Measurements from ENCODE around the gene UVRAG. TPM values are rescaled to one million over a fixed set of nuclear protein-coding genes. Genes with fewer than 3 reads are reported as not detected.

The UVRAG gene
- total and polyA plus RNA-seq, 2 of the 13 experiments (the other 11 are each of a cell fraction or from before 2014, with no cell fraction given): 9.7 to 17.3 TPM

GRCh38 chr11:76152741-76153570, 337.9 kb downstream of the UVRAG start:
- peak overlapping the region; percentile 42; the same call in 1 of the 2 replicates for H3K9ac ChIP-seq (ENCODE audit: insufficient read depth, low read depth, low read length)
- no peaks in the 10 kb centered on the region for H4K20me1 ChIP-seq (ENCODE audit: insufficient read depth, low read length)
- no peaks in the 10 kb centered on the region for H3K9me3 ChIP-seq (ENCODE audit: low read length)
- peak overlapping the region; percentile 34 for H3K27ac ChIP-seq (ENCODE audit: extremely low read length, insufficient read depth, low read length)
- ATAC-seq: peak; percentile 50
- no peak overlapping the region for H2AFZ ChIP-seq (ENCODE audit: low read length)
- H3K27me3 ChIP-seq (ENCODE audit: control insufficient read depth in 1 of 2, insufficient read depth in 2 of 2, low read length in 2 of 2): no peaks in the 10 kb centered on the region; a peak in 2 of 5 replicates
- ChIA-PET CTCF (ENCODE audit: low intra/inter-chr PET ratio, low total read pairs) (interaction anchor here (0.6 to 2.3 kb wide), 3 partner anchors 55 to 288 kb away, joined by 3 to 14 read pairs (median 4); no protein-coding TSS in a partner anchor), POLR2A (no interaction called here)
- H3K4me1 ChIP-seq (ENCODE audit: insufficient read depth, low read length): peaks cover 94% of the 10 kb centered on the region
- no TSS peak for BruUV-seq (replicated peaks)
- no peak for FAIRE-seq
- 5% methylated on average over 10 of the region's 13 CpGs for WGBS (ENCODE audit: low lambda C conversion rate)
- peak overlapping the region; percentile 85 for H3K4me2 ChIP-seq (ENCODE audit: low read depth, low read length)
- no peaks in the 10 kb centered on the region for H3K36me3 ChIP-seq (replicated peaks in 1 of 2; ENCODE audit: control insufficient read depth in 1 of 2, insufficient read depth in 2 of 2, low read length in 2 of 2)
- H3K79me2 ChIP-seq (ENCODE audit: insufficient read depth, low read length): no peaks in the 10 kb centered on the region
- peak overlapping the region; percentile 28 to 68 (median 46) for H3K4me3 ChIP-seq (replicated peaks in 1 of 3; ENCODE audit: insufficient read depth in 1 of 3, low read depth in 2 of 3, low read length in 3 of 3)
- intact Hi-C loops (cut with micrococcal nuclease; ENCODE audit: unreplicated experiment) (loop anchor here (1.0 kb wide), 1 partner anchor 256 kb away; no protein-coding TSS in a partner anchor), in situ Hi-C loops (cut with HindIII; ENCODE audit: extremely low pct_ligation_motif_present, low pct_unique_long_range_greater_than_20kb) (loop anchor here (5.0 kb wide), 1 partner anchor 251 kb away; no protein-coding TSS in a partner anchor)
- DNase-seq (ENCODE audit: low spot score): no peak
- TF ChIP-seq, protein P1, sequence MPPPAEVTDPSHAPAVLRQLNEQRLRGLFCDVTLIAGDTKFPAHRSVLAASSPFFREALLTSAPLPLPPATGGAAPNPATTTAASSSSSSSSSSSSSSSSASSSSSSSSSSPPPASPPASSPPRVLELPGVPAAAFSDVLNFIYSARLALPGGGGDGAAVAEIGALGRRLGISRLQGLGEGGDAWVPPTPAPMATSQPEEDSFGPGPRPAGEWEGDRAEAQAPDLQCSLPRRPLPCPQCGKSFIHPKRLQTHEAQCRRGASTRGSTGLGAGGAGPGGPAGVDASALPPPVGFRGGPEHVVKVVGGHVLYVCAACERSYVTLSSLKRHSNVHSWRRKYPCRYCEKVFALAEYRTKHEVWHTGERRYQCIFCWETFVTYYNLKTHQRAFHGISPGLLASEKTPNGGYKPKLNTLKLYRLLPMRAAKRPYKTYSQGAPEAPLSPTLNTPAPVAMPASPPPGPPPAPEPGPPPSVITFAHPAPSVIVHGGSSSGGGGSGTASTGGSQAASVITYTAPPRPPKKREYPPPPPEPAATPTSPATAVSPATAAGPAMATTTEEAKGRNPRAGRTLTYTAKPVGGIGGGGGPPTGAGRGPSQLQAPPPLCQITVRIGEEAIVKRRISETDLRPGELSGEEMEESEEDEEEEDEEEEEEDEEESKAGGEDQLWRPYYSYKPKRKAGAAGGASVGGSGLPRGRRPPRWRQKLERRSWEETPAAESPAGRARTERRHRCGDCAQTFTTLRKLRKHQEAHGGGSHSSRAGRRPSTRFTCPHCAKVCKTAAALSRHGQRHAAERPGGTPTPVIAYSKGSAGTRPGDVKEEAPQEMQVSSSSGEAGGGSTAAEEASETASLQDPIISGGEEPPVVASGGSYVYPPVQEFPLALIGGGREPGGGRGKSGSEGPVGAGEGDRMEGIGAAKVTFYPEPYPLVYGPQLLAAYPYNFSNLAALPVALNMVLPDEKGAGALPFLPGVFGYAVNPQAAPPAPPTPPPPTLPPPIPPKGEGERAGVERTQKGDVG (CRISPR knock-in tag; IDR thresholded peaks at IDR 0.05; ENCODE audit: borderline replicate concordance): 0 out of 2 replicates have a peak, but pooled peaks have one; percentile 2
- no peak for TF ChIP-seq ZNF570 (CRISPR knock-in tag; IDR thresholded peaks at IDR 0.05; ENCODE audit: borderline replicate concordance)
- TF ChIP-seq ZNF788 (CRISPR knock-in tag; IDR thresholded peaks at IDR 0.05; ENCODE audit: borderline replicate concordance): 0 out of 2 replicates have a peak, but pooled peaks have one; percentile 14
- TF ChIP-seq ZNF496 (CRISPR knock-in tag; IDR thresholded peaks at IDR 0.05; ENCODE audit: insufficient replicate concordance): no peak
- no peak for TF ChIP-seq ZNF44 (CRISPR knock-in tag; IDR thresholded peaks at IDR 0.05)
- TF ChIP-seq HNF4G (IDR thresholded peaks at IDR 0.05; ENCODE audit: borderline replicate concordance, low read depth, low read length): no peak
- TF ChIP-seq HNF4G (CRISPR knock-in tag; IDR thresholded peaks at IDR 0.05; ENCODE audit: borderline replicate concordance, low read depth): no peak
- TF ChIP-seq ZNF761 (CRISPR knock-in tag; conservative IDR thresholded peaks at IDR 0.05): peak; percentile 72; the same call in 1 of the 2 replicates
- peak; percentile 78; the same call in 1 of the 2 replicates for TF ChIP-seq TBX2 (CRISPR knock-in tag; IDR thresholded peaks at IDR 0.05; ENCODE audit: borderline replicate concordance)
- no peak for TF ChIP-seq ZNF770 (CRISPR knock-in tag; IDR thresholded peaks at IDR 0.05)
- no peak for TF ChIP-seq ATAD3A (CRISPR knock-in tag; IDR thresholded peaks at IDR 0.05)
- TF ChIP-seq KDM5B (CRISPR knock-in tag; IDR thresholded peaks at IDR 0.05; ENCODE audit: borderline replicate concordance): no peak
- TF ChIP-seq HMGXB4 (CRISPR knock-in tag; IDR thresholded peaks at IDR 0.05; ENCODE audit: borderline replicate concordance in 1 of 2, low read depth in 1 of 2): 0 out of 4 replicates have a peak, but pooled peaks of 1 of the 2 experiments have one; percentile 29
- peak; percentile 66; the same call in 1 of the 2 replicates for TF ChIP-seq TBX3 (IDR thresholded peaks at IDR 0.05; ENCODE audit: borderline replicate concordance)
- TF ChIP-seq PAF1 (CRISPR knock-in tag; IDR thresholded peaks at IDR 0.05): no peak

Data from HepG2 (cell line).